Measurements from ENCODE around the gene REEP3. TPM values are rescaled to one million over a fixed set of nuclear protein-coding genes. Genes with fewer than 3 reads are reported as not detected.

REEP3 gene
- total and polyA plus RNA-seq, 2 of the 8 experiments (the other 6 are each of a cell fraction or from before 2014, with no cell fraction given) = 5.8 to 31.5 TPM

GRCh38 chr10:63522277-63522687, 1.1 kb downstream of the REEP3 start:
- Histone ChIP-seq H3K79me1 (ENCODE audit: low read depth, low read length) (no peaks in the 10 kb centered on the region), H2BK12ac (ENCODE audit: low read depth, low read length) (no peak overlapping the region), H3K18ac (ENCODE audit: extremely low read depth, low read length) (no peak overlapping the region), H3K4ac (replicated peaks; ENCODE audit: insufficient read length, low read depth, low read length) (no peak overlapping the region), H2BK15ac (ENCODE audit: low read length) (no peak overlapping the region), H3K36me3 (ENCODE audit: control insufficient read depth in 2 of 4, insufficient read depth in 4 of 4, low read length in 3 of 4) (no peaks in the 10 kb centered on the region), H4K5ac (ENCODE audit: insufficient read length, low read depth, low read length) (no peak overlapping the region), H2AFZ (ENCODE audit: low read length) (no peak overlapping the region), H3K79me2 (ENCODE audit: control insufficient read depth in 1 of 2, insufficient read depth in 2 of 2, low read length in 2 of 2) (peaks cover 13 to 88% of the 10 kb centered on the region in 2 experiments), H3K4me3 (ENCODE audit: extremely low read depth in 1 of 4, insufficient read depth in 2 of 4, low read depth in 3 of 4, low read length in 4 of 4) (peak overlapping the region; percentile 73 to 86 (median 82)), H3K9ac (replicated peaks in 1 of 4; ENCODE audit: extremely low read depth in 1 of 4, low read depth in 3 of 4, low read length in 3 of 4) (peak overlapping the region in 3 of 4 experiments; percentile 47 to 94 (median 89); a peak in 6 of 7 replicates), H3K56ac (replicated peaks; ENCODE audit: insufficient read length, low read depth, low read length) (no peak overlapping the region), H4K8ac (ENCODE audit: extremely low read depth, insufficient read depth, low read length) (peak overlapping the region; percentile 75; the same call in 1 of the 2 replicates), H3K23ac (ENCODE audit: insufficient read length) (no peak overlapping the region), H3K9me3 (ENCODE audit: insufficient read depth in 2 of 2, low read depth in 1 of 2, low read length in 1 of 2) (no peaks in the 10 kb centered on the region), H2BK5ac (ENCODE audit: low read depth, low read length) (no peak overlapping the region; the same call in 1 of the 2 replicates), H2AK5ac (ENCODE audit: low read depth, low read length) (no peak overlapping the region), H4K20me1 (replicated peaks in 1 of 2; ENCODE audit: control insufficient read depth in 1 of 2, insufficient read depth in 2 of 2, low read length in 2 of 2) (peaks cover 4 to 10% of the 10 kb centered on the region in 2 experiments), H4K91ac (replicated peaks; ENCODE audit: insufficient read length, low read length) (no peak overlapping the region), H3K23me2 (ENCODE audit: low read depth, low read length) (peaks cover 4% of the 10 kb centered on the region; the same call in 1 of the 2 replicates), H3K14ac (ENCODE audit: insufficient read length) (no peak overlapping the region), H2BK120ac (replicated peaks; ENCODE audit: low read depth, low read length) (no peak overlapping the region), H3K4me2 (ENCODE audit: insufficient read depth in 1 of 2, low read depth in 2 of 2, low read length in 2 of 2) (peak overlapping the region; percentile 64 to 81), H3K4me1 (replicated peaks in 1 of 4; ENCODE audit: control insufficient read depth in 3 of 4, insufficient read depth in 4 of 4, low read length in 3 of 4) (peaks cover 2 to 12% (median 9%) of the 10 kb centered on the region in 4 experiments; a peak in 4 of 7 replicates), H2BK20ac (ENCODE audit: low read length) (no peak overlapping the region), H3K27me3 (replicated peaks in 1 of 4; ENCODE audit: control insufficient read depth in 3 of 4, extremely low read depth in 1 of 4, insufficient read depth in 3 of 4, low read length in 3 of 4) (no peaks in the 10 kb centered on the region), H3K27ac (ENCODE audit: low read depth, low read length) (peak overlapping the region; percentile 94)
- FAIRE-seq (no peak), DNase-seq (ENCODE audit: low read depth in 1 of 2, low spot score in 2 of 2) (no peak)
- WGBS, 2 experiments (ENCODE audit: extremely low coverage in 1 of 2, insufficient coverage in 1 of 2, insufficient read length in 1 of 2, insufficient replicate concordance in 2 of 2, low coverage in 1 of 2, low lambda C conversion rate in 2 of 2, missing lambda C conversion rate in 1 of 2) = 6% methylated on average over 3 of the region's 3 CpGs; no CpG with 5 or more reads in 1 of the 2 experiments
- ChIA-PET CTCF (ENCODE audit: partially characterized antibody) (interaction anchor here (0.9 to 4.8 kb wide), 7 partner anchors 17 to 198 kb away, joined by 3 to 26 read pairs (median 6); partner anchors contain the start of gene JMJD1C), POLR2A (ENCODE audit: partially characterized antibody) (interaction anchor here (0.6 to 3.2 kb wide), 13 partner anchors 9 to 255 kb away, joined by 3 to 26 read pairs (median 5); partner anchors contain the start of gene JMJD1C)
- TF ChIP-seq SIN3A (conservative IDR thresholded peaks at IDR 0.05 in 1 of 2, IDR thresholded peaks at IDR 0.05 in 1 of 2; ENCODE audit: low read depth in 1 of 2, low read length in 2 of 2) = 0 out of 4 replicates have a peak, but pooled peaks of 1 of the 2 experiments have one; percentile 2
- TF ChIP-seq SRF (IDR thresholded peaks at IDR 0.05; ENCODE audit: low read depth, low read length) = no peak
- TF ChIP-seq TBP (IDR thresholded peaks at IDR 0.05; ENCODE audit: low read depth, low read length) = 0 out of 2 replicates have a peak, but pooled peaks have one; percentile 5
- TF ChIP-seq TAF1 (IDR thresholded peaks at IDR 0.05; ENCODE audit: low read depth, low read length) = no peak
- no peak for TF ChIP-seq RAD21 (IDR thresholded peaks at IDR 0.05 in 1 of 2, conservative IDR thresholded peaks at IDR 0.05 in 1 of 2; ENCODE audit: low read depth in 2 of 2, low read length in 2 of 2)
- no peak for TF ChIP-seq USF2 (IDR thresholded peaks at IDR 0.05; ENCODE audit: low read length)
- TF ChIP-seq MAFK (IDR thresholded peaks at IDR 0.05; ENCODE audit: low read depth, low read length) = no peak
- TF ChIP-seq ASH2L (IDR thresholded peaks at IDR 0.05; ENCODE audit: low read length) = no peak
- TF ChIP-seq HDAC6 (IDR thresholded peaks at IDR 0.05; ENCODE audit: low read depth, low read length) = no peak
- TF ChIP-seq SP4 (IDR thresholded peaks at IDR 0.05; ENCODE audit: low read length) = 0 out of 2 replicates have a peak, but pooled peaks have one; percentile 48
- no peak for TF ChIP-seq JUN (IDR thresholded peaks at IDR 0.05; ENCODE audit: low read depth, low read length)
- TF ChIP-seq NANOG (IDR thresholded peaks at IDR 0.05; ENCODE audit: insufficient read depth, low read depth, low read length, poor library complexity, severe bottlenecking) = no peak

Measured in H1 (cell line).